A673 (cell line): Measurements from ENCODE around the gene IMMP2L. TPM values are rescaled to one million over a fixed set of nuclear protein-coding genes. Genes with fewer than 3 reads are reported as not detected.
A peak's percentile ranks its signal among the peaks of the same experiment; 100 is the strongest.

ENCODE experiments used
- BruUV-seq: library from RNA; stranded (reverse); fragments of 400-500 nt; replicated peaks from 2 replicates; lab custom pipeline; 2021; lab: Mats Ljungman, UMichigan
- CTCF ChIA-PET: fragments of 300-600 bp; sonication (Branson Sonifier 250); formaldehyde crosslinking; loops from one replicate; lab custom pipeline; 2022; ENCODE audit warnings: antibody characterized with exemption; lab: Charles Lee
- POLR2A ChIA-PET: fragments of 300-600 bp; sonication (Branson Sonifier 250); formaldehyde crosslinking; loops from one replicate; lab custom pipeline; 2022; ENCODE audit warnings: antibody characterized with exemption; ENCODE audit not compliant: low non-redundant PET; lab: Charles Lee
- DNase-seq: peaks from one replicate; pipeline ENCODE4 v3.0.0-alpha.2; 2015; ENCODE audit warnings: low spot score
- H3K27ac ChIP-seq: fragments of 200-600 bp; sonication (generic); 2 replicates; pipeline ENCODE4 v1.5.1; 2016; ENCODE audit warnings: mixed run types, low read depth, mild to moderate bottlenecking, mixed read lengths, antibody characterized with exemption, low read length; ENCODE audit not compliant: poor library complexity, severe bottlenecking
- H3K27me3 ChIP-seq: fragments of 200-600 bp; sonication (generic); replicated peaks from 2 replicates; pipeline ENCODE4 v1.6.1; 2017; ENCODE audit warnings: mixed run types, low read depth, mild to moderate bottlenecking, mixed read lengths, antibody characterized with exemption, low read length; ENCODE audit not compliant: insufficient read depth, poor library complexity
- H3K36me3 ChIP-seq: fragments of 200-600 bp; sonication (generic); 2 replicates; pipeline ENCODE4 v1.6.1; 2016; ENCODE audit warnings: mixed run types, mild to moderate bottlenecking, mixed read lengths, antibody characterized with exemption, low read length; ENCODE audit not compliant: insufficient read depth, poor library complexity, severe bottlenecking
- H3K4me1 ChIP-seq: fragments of 200-600 bp; sonication (generic); 2 replicates; pipeline ENCODE4 v1.6.1; 2017; ENCODE audit warnings: mixed run types, mild to moderate bottlenecking, mixed read lengths, antibody characterized with exemption, low read length; ENCODE audit not compliant: insufficient read depth, poor library complexity, severe bottlenecking
- H3K4me3 ChIP-seq: fragments of 200-600 bp; sonication (generic); 2 replicates; pipeline ENCODE4 v1.5.1; 2016; ENCODE audit warnings: low read depth, mixed run types, mild to moderate bottlenecking, mixed read lengths, low read length; ENCODE audit not compliant: poor library complexity, severe bottlenecking
- H3K9me3 ChIP-seq: fragments of 200-600 bp; sonication (generic); 2 replicates; pipeline ENCODE4 v1.6.1; 2016; ENCODE audit warnings: mixed run types, low read depth, mild to moderate bottlenecking, mixed read lengths, antibody characterized with exemption, low read length; ENCODE audit not compliant: poor library complexity, severe bottlenecking
- CTCF ChIP-seq: fragments of 300-800, 200-600 bp; sonication (generic); conservative IDR thresholded peaks from 2 replicates; pipeline ENCODE4 v1.5.1; 2017; ENCODE audit warnings: low read depth, mild to moderate bottlenecking, antibody characterized with exemption, low read length, moderate library complexity, mixed read lengths
- EZH2 ChIP-seq: fragments of 200-600 bp; sonication (generic); IDR thresholded peaks from 2 replicates; pipeline ENCODE4 v1.6.1; 2017; ENCODE audit warnings: borderline replicate concordance, low read depth, mild to moderate bottlenecking, mixed read lengths, antibody characterized with exemption, low read length; ENCODE audit not compliant: poor library complexity, severe bottlenecking
- intact Hi-C: fragments of 100-400 bp; cut with micrococcal nuclease; formaldehyde crosslinking; loops from one replicate; pipeline ENCODE4 v1.10.0; 2022; ENCODE audit not compliant: unreplicated experiment
- total RNA-seq: library from RNA; stranded (reverse); gene quantifications from 2 replicates; pipeline ENCODE4 v1.2.3, GENCODE V29; 2021

The IMMP2L gene
- total RNA-seq, 1 experiment from 2014 or later = 10.0 TPM

GRCh38 chr7:111006691-111007090 is 555.6 kb downstream of the IMMP2L start:
- DNase-seq = no peak
- Histone ChIP-seq H3K4me1 (no peaks in the 10 kb centered on the region), H3K4me3 (no peak overlapping the region), H3K36me3 (no peaks in the 10 kb centered on the region), H3K27ac (no peak overlapping the region), H3K9me3 (no peaks in the 10 kb centered on the region), H3K27me3 (no peaks in the 10 kb centered on the region)
- intact Hi-C loops = no loop called here
- ChIA-PET POLR2A (no interaction called here), CTCF (no interaction called here)
- BruUV-seq = no TSS peak
- TF ChIP-seq EZH2 (no peak), CTCF (no peak)

GRCh38 chr7:111006040-111006439 is 556.3 kb downstream of the IMMP2L start:
- Histone ChIP-seq H3K4me1 (no peaks in the 10 kb centered on the region), H3K27me3 (no peaks in the 10 kb centered on the region), H3K4me3 (no peak overlapping the region), H3K27ac (no peak overlapping the region), H3K9me3 (no peaks in the 10 kb centered on the region), H3K36me3 (no peaks in the 10 kb centered on the region)
- CTCF ChIA-PET = no interaction called here
- BruUV-seq = no TSS peak
- no peak for TF ChIP-seq CTCF
- TF ChIP-seq EZH2 = no peak
- no peak for DNase-seq
- intact Hi-C loops = no loop called here
- POLR2A ChIA-PET = no interaction called here

GRCh38 chr7:111005445-111005844 is 556.8 kb downstream of the IMMP2L start:
- no peaks in the 10 kb centered on the region for H3K27me3 ChIP-seq
- no peaks in the 10 kb centered on the region for H3K36me3 ChIP-seq
- no peaks in the 10 kb centered on the region for H3K4me1 ChIP-seq
- CTCF ChIA-PET = no interaction called here
- DNase-seq = peak; percentile 27
- POLR2A ChIA-PET = no interaction called here
- H3K4me3 ChIP-seq = no peak overlapping the region
- TF ChIP-seq CTCF (no peak), EZH2 (no peak)
- intact Hi-C loops = no loop called here
- H3K9me3 ChIP-seq = no peaks in the 10 kb centered on the region
- H3K27ac ChIP-seq = no peak overlapping the region
- no TSS peak for BruUV-seq
